KMS-11 (cell line): Measurements from ENCODE around the gene PLA2G3.

ENCODE experiments used
- H2AFZ ChIP-seq: fragments of 200-600 bp; sonication (generic); 2 replicates; pipeline ENCODE4 v1.6.1; 2016; ENCODE audit warnings: antibody characterized with exemption, mixed run types, low read depth
- H3K27ac ChIP-seq: fragments of 200-600 bp; sonication (generic); 2 replicates; pipeline ENCODE4 v1.6.1; 2016; ENCODE audit warnings: mild to moderate bottlenecking, mixed run types
- H3K27me3 ChIP-seq: fragments of 200-600 bp; sonication (generic); 2 replicates; pipeline ENCODE4 v1.6.1; 2017; ENCODE audit warnings: mild to moderate bottlenecking, low read depth, mixed run types, moderate library complexity; ENCODE audit not compliant: insufficient read depth
- H3K36me3 ChIP-seq: fragments of 200-600 bp; sonication (generic); 2 replicates; pipeline ENCODE4 v1.6.1; 2017; ENCODE audit warnings: mild to moderate bottlenecking, mixed run types; ENCODE audit not compliant: insufficient read depth
- H3K4me1 ChIP-seq: fragments of 200-600 bp; sonication (generic); 2 replicates; pipeline ENCODE4 v1.6.1; 2016; ENCODE audit warnings: mild to moderate bottlenecking, low read depth, mixed run types; ENCODE audit not compliant: poor library complexity, severe bottlenecking
- H3K4me2 ChIP-seq: fragments of 200-600 bp; sonication (generic); 2 replicates; pipeline ENCODE4 v1.7.0; 2016; ENCODE audit warnings: mild to moderate bottlenecking, mixed run types
- H3K4me3 ChIP-seq: fragments of 200-600 bp; sonication (generic); IDR thresholded peaks from 2 replicates; pipeline ENCODE4 v1.6.1; 2017; ENCODE audit warnings: low read depth, low read length, mixed read lengths; ENCODE audit not compliant: insufficient read depth
- H3K79me2 ChIP-seq: fragments of 200-600 bp; sonication (generic); 2 replicates; pipeline ENCODE4 v1.6.1; 2016; ENCODE audit warnings: low read depth, mixed run types; ENCODE audit not compliant: insufficient read depth
- H3K9ac ChIP-seq: fragments of 200-600 bp; sonication (generic); 2 replicates; pipeline ENCODE4 v1.6.1; 2016; ENCODE audit warnings: mild to moderate bottlenecking, mixed run types
- H4K20me1 ChIP-seq: fragments of 200-600 bp; sonication (generic); 2 replicates; pipeline ENCODE4 v1.6.1; 2016; ENCODE audit warnings: mild to moderate bottlenecking, mixed run types; ENCODE audit not compliant: insufficient read depth
- TF ChIP-seq, protein P1 (sequence below): fragments of 200-600 bp; sonication (generic); conservative IDR thresholded peaks from 2 replicates; pipeline ENCODE4 v1.6.1; 2017; ENCODE audit warnings: low read depth, mild to moderate bottlenecking, antibody characterized with exemption, low read length, moderate library complexity, mixed read lengths

The PLA2G3 gene

DNA sequence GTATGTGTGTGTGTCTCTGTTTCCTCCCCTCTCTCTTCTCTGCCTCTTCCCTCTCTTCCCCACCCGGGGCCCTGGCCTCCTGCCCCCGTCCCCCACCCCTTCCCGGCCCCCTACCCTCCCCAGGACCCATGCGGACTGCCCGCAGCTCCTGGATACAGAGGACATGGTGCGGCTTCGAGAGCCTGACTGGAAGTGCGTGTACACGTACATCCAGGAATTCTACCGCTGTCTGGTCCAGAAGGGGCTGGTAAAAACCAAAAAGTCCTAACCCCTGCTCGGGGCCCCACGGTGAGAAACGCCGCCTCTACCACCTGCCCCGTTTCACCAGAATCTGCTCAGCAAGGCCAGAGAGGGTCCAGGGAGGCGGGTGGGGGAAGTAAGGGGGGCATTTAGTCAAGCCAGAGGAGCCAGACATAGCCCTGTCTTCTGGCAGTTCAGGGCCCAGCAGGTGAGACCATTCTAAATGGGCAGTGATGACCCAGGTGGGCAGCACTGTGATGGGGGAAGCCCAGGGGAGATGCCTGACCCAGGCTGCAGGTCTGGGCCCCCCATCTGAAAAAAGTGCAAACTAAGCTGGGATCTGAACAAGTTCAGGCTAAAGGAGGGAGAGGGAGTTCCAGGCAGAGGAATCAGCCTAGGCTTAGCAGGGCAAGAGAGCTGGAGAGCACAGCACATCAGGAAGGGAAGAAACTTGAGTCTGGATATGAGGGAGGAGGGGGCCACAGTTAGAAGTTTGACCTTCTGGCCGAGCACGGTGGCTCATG lies 39.4 kb downstream of the PLA2G3 start:
- H3K79me2 ChIP-seq = no peaks in the 10 kb centered on the region
- no peaks in the 10 kb centered on the region for H4K20me1 ChIP-seq
- TF ChIP-seq, protein P1, sequence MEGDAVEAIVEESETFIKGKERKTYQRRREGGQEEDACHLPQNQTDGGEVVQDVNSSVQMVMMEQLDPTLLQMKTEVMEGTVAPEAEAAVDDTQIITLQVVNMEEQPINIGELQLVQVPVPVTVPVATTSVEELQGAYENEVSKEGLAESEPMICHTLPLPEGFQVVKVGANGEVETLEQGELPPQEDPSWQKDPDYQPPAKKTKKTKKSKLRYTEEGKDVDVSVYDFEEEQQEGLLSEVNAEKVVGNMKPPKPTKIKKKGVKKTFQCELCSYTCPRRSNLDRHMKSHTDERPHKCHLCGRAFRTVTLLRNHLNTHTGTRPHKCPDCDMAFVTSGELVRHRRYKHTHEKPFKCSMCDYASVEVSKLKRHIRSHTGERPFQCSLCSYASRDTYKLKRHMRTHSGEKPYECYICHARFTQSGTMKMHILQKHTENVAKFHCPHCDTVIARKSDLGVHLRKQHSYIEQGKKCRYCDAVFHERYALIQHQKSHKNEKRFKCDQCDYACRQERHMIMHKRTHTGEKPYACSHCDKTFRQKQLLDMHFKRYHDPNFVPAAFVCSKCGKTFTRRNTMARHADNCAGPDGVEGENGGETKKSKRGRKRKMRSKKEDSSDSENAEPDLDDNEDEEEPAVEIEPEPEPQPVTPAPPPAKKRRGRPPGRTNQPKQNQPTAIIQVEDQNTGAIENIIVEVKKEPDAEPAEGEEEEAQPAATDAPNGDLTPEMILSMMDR = no peak
- no peak overlapping the region for H2AFZ ChIP-seq
- no peak overlapping the region for H3K9ac ChIP-seq
- H3K27ac ChIP-seq = no peak overlapping the region
- H3K36me3 ChIP-seq = no peaks in the 10 kb centered on the region
- H3K4me3 ChIP-seq = no peak overlapping the region
- H3K27me3 ChIP-seq = no peaks in the 10 kb centered on the region
- H3K4me1 ChIP-seq = no peaks in the 10 kb centered on the region
- no peak overlapping the region for H3K4me2 ChIP-seq

DNA sequence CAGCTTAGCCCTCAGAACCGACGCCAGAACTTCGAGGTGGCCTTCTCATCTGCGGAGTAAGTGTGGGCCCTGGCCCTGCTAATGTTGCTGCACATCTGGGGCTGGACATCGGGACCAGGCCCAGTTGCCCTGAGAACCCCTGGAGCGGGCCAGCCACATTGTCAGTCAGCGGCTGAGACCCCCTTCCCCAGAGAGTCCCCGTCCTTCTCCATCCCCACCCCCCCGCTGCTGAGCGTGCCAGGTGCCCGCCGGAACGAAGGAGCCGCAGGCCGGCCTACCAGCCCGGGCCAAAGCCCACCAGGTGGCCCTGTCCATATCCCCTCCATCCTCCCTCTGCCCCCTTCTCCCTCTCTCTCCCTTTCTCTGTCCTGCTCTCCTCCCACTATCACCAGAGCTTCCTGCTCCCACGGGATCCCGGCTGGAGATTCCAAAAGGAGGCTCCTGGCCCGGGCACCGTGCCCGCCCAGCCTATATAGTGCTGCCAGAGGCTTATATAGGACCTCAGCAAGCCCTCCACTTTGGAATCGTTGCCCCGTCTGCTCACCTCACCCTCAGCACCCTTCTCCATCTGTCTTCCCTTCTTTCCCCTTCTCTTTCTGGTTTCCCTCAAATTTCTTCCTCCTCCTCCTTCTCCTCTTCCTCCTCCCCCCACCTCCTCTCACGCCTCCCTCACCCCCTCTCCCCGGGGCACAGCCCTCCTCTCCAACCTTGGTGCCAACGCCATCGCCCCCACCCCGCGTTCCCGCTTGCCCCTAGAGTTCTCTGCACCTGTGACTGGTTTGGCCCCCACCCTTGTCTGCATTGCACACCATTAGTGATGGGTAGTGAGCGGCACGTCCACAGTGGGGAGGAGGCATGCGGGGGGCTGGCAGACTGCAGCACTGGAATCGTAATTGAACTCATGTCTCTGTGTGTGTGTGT lies 40.2 kb downstream of the PLA2G3 start:
- Histone ChIP-seq H3K79me2 (no peaks in the 10 kb centered on the region), H3K9ac (no peak overlapping the region), H3K27ac (no peak overlapping the region), H4K20me1 (no peaks in the 10 kb centered on the region), H3K4me3 (no peak overlapping the region), H3K4me1 (no peaks in the 10 kb centered on the region), H3K36me3 (no peaks in the 10 kb centered on the region), H3K27me3 (no peaks in the 10 kb centered on the region), H2AFZ (no peak overlapping the region), H3K4me2 (no peak overlapping the region)
- TF ChIP-seq, protein P1 = no peak

DNA sequence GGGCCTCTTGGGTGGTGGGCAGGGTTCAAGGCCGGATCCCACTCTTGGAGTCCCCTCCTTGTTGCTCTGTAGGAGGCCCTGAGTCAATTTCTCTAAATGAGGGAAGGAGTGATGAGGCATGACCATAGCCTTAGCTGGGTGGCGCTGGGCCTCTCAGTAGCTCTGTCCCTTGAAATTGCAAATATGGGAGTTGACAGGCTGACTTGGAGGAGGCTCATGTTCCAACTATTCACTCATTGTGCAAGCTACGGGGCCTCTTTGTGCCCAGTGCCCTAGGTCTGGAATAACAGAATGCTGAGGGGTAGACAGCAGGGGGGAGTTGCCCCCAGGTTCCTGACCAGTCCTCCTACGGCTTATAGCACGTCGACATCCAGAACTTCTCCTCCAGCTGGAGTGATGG lies 40.9 kb downstream of the PLA2G3 start:
- Histone ChIP-seq H3K9ac (no peak overlapping the region), H3K27ac (no peak overlapping the region), H3K4me2 (no peak overlapping the region), H2AFZ (no peak overlapping the region), H3K36me3 (no peaks in the 10 kb centered on the region), H4K20me1 (no peaks in the 10 kb centered on the region), H3K4me3 (no peak overlapping the region), H3K79me2 (no peaks in the 10 kb centered on the region), H3K4me1 (no peaks in the 10 kb centered on the region), H3K27me3 (no peaks in the 10 kb centered on the region)
- TF ChIP-seq, protein P1 = no peak

DNA sequence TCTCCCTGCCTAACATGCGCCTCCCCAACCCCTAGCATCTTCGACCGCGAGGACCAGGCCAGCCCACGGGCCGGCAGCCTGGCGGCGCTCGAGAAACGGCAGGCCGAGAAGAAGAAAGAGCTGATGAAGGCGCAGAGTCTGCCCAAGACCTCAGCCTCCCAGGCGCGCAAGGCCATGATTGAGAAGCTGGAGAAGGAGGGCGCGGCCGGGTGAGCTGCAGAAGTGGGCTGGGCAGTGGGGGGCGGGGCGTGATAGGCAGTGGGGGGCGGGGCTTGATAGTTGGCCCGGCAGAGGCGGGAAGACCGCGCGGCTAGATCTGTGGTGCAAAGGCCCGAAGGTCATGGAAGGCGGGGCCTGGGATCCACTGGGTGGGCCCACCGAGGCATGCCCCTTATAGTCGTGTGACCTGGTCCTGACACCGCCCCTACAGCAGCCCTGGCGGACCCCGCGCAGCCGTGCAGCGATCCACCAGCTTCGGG lies 41.6 kb downstream of the PLA2G3 start:
- no peaks in the 10 kb centered on the region for H3K36me3 ChIP-seq
- H3K79me2 ChIP-seq = no peaks in the 10 kb centered on the region
- H3K27me3 ChIP-seq = no peaks in the 10 kb centered on the region
- H3K4me3 ChIP-seq = no peak overlapping the region
- H4K20me1 ChIP-seq = no peaks in the 10 kb centered on the region
- no peaks in the 10 kb centered on the region for H3K4me1 ChIP-seq
- no peak overlapping the region for H3K27ac ChIP-seq
- no peak overlapping the region for H3K9ac ChIP-seq
- H2AFZ ChIP-seq = no peak overlapping the region
- H3K4me2 ChIP-seq = no peak overlapping the region
- TF ChIP-seq, protein P1 = no peak
